HTERT RPE-1 (cell line): ENCODE measurements around the gene NDUFAF8.

Source experiments
- in situ Hi-C: fragments of 300-500 bp; cut with MboI; formaldehyde crosslinking; loops from 4 replicates; pipeline ENCODE4 v1.14.3; 2020; ENCODE audit warnings: low sequenced_read_pairs

Gene NDUFAF8

GRCh38 chr17:81237591-81238489 is 1.3 kb upstream of the NDUFAF8 start:
- in situ Hi-C loops = no loop called here

DNA sequence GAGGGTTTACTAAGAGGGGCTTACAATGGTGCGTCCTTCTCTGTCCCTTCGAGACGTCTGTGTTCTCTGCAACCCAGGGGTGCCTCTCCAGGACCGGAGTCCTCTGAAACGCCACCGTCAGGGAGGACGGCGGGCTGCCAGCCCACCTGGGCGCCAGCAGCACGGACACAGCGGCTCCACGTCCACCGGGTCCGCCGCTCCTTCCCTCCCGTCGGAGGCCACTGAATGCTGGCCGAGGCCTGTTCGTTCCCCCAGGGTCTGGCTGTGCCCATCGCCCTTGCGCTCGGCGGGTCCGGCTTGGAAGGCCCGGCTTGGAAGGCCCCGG is 666 bp upstream of the NDUFAF8 start:
- in situ Hi-C loops = no loop called here

GRCh38 chr17:81239714-81240555 is 817 bp downstream of the NDUFAF8 start:
- in situ Hi-C loops = no loop called here

DNA sequence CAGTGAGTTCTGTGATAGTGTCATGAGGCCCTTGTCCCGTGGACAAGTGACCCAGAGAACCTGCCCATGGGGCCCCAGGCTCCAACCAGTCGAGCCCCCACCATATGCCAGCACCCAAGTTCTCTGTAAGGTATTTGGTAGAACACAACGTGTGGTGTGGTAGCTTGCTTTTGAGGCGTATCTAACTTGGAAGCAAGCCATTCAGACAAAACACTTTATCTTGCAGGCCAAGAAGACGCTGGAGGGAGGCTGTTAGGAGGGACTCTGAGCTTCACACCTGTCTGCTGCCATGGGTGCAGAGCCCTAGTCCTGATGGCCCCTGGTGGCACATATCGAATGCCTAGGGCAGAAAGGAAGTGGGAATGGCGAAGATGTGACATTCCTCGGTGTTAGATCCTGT is 1.6 kb downstream of the NDUFAF8 start:
- in situ Hi-C loops = no loop called here

GRCh38 chr17:81241203-81241602 is 2.1 kb downstream of the NDUFAF8 start:
- in situ Hi-C loops = no loop called here

- in situ Hi-C loops = no loop called here
Measured at GRCh38 chr17:81241648-81242420, 2.7 kb downstream of the NDUFAF8 start.

DNA sequence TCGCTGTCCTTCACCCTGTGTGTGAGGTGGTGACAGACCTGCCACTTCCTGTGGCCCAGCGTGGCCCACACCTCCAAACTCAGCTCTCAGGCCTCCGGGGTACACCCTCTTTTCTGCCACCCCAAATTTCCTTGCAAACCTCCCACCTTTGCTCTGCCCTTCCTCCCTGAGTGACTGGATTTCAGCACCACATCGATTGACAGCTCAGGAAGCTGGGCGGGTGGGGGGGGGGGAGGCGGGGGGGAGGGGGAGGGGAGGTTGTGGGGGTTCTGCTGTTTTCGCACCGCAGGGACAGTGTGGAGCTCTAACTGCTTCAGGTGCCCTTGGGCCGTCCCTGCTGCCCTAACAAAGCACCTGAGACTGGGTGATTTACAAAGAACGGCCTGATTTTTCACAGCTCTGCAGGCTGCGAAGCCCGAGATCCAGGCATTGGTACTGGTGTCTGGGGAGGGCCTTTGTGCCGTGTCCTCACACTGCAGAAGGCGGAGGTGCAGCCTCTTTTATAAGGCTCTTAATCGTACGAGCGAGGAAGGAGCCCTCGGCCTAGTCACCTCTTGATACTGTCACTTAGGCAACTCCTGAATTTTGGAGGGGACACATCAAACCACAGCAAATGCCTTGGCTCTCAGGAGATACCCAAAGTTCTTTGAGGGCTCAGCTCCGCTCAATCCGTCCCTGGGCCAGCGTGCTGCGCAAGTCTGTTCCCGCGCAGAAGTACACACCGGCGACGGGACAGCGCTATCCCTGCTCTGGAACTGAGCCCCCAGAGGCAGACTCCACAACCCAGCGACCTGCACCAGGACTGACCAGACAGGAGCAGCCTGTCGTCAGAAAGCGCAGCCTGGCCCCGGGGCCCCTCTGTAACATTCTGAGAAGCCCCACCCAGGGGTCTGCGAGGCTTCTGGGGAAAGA is 3.6 kb downstream of the NDUFAF8 start:
- in situ Hi-C loops = no loop called here

GRCh38 chr17:81243333-81243664 is 4.2 kb downstream of the NDUFAF8 start:
- in situ Hi-C loops = no loop called here

DNA sequence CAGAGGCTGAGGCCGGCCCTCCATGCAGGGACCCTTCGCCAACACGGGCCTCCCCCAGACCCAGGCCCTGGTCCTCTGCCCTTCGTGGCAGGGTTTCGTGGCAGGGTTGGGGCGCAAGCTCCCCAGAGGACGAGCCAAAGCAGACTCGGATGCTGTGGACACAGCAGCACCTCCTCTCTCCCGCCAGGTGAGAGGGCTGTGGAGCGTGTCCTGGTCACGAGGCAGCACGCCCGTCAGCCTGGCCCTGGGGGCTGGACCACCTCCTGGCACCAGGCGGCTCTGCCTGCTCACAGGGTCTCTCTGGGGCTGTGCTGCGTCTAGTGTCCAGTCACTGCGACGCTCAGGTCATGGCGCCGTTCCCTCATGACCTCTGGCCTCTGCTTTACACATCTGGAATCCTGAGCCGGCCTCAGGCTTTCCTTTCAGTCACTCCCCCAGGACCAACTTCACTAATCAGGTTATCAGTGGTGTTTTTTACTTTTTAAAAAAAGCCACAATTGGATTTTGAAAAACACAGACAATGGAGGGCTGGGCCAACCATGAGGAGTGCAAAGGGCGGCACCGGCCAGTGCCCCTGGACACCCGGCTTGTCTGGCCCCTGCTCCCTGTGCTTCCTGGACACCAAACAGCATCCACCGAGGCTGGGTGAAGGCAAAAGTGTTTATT is 5.4 kb downstream of the NDUFAF8 start:
- in situ Hi-C loops = no loop called here

DNA sequence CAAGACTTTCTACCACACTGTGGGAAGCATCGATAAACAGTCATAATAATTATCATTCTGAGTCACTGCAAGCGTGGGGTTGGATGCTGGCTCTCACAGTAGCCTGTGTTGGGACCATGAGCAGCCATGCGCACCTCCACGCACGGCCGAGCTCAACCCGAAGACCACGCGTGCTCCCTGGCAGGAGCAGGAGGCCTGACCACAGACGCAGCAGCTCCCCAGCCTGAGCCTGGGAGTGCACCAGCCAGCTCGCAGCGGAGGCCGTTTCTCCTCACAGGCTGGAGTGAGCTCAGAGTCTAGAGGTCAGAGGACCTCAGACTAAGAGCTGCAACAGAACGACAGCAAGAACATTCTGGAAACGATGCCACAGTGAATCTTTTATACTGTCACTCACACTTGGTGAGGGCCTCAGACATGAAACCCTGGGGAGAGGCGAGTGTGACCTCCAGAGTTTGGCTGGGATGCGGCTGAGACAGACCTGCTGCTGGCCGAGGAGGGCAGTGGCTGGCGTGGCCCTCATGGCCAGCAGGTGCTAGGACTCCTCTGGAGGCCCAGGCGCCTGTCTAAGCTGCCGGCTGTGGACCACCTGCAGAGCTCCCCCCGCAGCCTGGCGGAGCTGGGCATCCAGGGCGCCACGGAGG is 6.0 kb downstream of the NDUFAF8 start:
- in situ Hi-C loops = no loop called here

- in situ Hi-C loops = no loop called here
Measured at GRCh38 chr17:81245665-81246342, 6.7 kb downstream of the NDUFAF8 start.

- in situ Hi-C loops = no loop called here
Measured at GRCh38 chr17:81246343-81246670, 7.2 kb downstream of the NDUFAF8 start.

GRCh38 chr17:81246679-81247338 is 7.7 kb downstream of the NDUFAF8 start:
- in situ Hi-C loops = no loop called here

DNA sequence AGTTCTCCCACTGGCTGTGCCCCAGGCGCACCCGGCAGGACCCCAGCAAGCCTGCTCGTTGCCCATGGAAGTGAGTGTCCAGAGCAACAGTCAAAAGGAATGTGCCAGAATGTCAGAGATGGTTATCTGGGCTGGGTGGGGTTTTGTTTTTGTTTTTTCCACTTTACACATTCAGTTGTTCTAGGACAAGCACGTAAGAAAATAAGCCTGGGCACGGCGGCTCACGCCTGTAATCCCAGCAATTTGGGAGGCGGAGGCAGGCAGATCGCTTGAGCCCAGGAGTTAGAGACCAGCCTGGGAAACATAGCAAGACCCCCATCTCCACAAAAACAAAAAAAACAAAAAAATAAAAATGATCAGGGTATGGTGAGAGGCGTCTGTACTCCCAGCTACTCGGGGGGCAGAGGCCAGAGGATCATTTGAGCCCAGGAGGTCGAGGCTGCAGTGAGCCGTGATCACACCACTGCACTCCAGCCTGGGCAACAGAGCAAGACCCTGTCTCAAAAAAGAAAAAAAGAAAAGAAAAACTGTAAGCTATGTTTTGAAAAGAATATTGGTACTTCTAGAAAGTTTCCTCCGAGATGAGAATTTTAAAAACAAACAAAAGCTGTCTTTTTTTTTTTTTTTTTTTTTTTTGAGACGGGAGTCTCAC is 8.3 kb downstream of the NDUFAF8 start:
- in situ Hi-C loops = no loop called here

DNA sequence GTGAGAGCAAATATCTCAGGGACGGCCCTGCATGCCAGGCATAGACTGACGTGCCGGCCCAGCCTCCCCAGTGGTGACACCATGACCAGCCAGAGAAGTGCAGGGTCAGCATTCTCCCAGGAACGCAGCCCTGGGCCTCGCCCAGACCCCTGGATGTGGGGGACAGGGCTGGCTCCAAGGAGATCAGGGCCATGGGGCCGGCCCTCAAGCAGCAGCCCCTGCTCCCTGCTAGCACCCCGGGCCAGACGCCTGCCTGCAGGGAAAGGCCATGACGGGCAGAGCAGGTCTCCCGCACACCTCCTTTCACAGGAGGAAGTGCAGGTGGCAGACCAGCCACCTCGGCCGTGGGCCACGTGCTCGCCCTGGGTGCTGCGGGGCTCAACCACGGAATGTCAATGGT is 9.5 kb downstream of the NDUFAF8 start:
- in situ Hi-C loops = no loop called here

- in situ Hi-C loops = no loop called here
Measured at GRCh38 chr17:81249223-81250040, 10.3 kb downstream of the NDUFAF8 start.
